Breast epithelium (tissue), 3 donors: Measurements from ENCODE around the gene FOXC2.

Experiments
- POLR2AphosphoS5 ChIP-seq, 3 donors: sonication (generic); formaldehyde crosslinking; IDR thresholded peaks; one replicate each; pipeline ENCODE4 v1.6.1; 2017; ENCODE audit warnings: antibody characterized with exemption in 3 of 3
- TF ChIP-seq, protein P1 (sequence below), 3 donors: fragments of 450-650 bp; IDR thresholded peaks; one replicate each; pipeline ENCODE4 v1.5.1; 2016 to 2017; ENCODE audit warnings: antibody characterized with exemption in 3 of 3, mild to moderate bottlenecking in 3 of 3, moderate library complexity in 3 of 3

DNA sequence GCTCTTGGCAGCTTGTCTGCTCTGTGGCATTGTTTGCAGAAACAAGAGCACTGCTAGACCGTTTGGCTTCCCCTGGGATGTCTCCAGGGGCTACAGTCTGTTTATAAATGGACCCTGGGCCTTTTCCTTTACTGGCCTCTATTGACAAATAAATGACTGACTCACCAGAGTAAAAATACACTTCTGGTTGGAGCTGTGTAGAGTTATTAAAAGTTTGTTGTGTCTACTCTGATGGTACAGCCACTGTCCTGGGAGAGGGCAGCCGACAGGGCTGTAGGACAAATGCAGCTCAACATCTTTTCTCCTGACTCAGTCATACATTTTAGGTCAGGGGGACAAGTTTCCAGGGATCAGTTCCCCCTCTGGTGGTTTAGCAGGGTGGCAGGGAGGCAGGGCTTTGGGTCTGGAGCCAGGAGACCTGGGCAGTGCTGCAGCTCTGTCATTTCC, 41.7 kb downstream of the FOXC2 start:
- no peak for TF ChIP-seq POLR2AphosphoS5 (IDR thresholded peaks at IDR 0.05)
- TF ChIP-seq, protein P1, sequence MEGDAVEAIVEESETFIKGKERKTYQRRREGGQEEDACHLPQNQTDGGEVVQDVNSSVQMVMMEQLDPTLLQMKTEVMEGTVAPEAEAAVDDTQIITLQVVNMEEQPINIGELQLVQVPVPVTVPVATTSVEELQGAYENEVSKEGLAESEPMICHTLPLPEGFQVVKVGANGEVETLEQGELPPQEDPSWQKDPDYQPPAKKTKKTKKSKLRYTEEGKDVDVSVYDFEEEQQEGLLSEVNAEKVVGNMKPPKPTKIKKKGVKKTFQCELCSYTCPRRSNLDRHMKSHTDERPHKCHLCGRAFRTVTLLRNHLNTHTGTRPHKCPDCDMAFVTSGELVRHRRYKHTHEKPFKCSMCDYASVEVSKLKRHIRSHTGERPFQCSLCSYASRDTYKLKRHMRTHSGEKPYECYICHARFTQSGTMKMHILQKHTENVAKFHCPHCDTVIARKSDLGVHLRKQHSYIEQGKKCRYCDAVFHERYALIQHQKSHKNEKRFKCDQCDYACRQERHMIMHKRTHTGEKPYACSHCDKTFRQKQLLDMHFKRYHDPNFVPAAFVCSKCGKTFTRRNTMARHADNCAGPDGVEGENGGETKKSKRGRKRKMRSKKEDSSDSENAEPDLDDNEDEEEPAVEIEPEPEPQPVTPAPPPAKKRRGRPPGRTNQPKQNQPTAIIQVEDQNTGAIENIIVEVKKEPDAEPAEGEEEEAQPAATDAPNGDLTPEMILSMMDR (IDR thresholded peaks at IDR 0.05), result no peak
